Medulla oblongata (tissue), 1 donor: ENCODE measurements around the gene CEP104.

ENCODE experiments used
- DNase-seq: peaks from one replicate; pipeline ENCODE4 v3.0.0-alpha.2; 2015; ENCODE audit errors: extremely low spot score

The CEP104 gene

DNA sequence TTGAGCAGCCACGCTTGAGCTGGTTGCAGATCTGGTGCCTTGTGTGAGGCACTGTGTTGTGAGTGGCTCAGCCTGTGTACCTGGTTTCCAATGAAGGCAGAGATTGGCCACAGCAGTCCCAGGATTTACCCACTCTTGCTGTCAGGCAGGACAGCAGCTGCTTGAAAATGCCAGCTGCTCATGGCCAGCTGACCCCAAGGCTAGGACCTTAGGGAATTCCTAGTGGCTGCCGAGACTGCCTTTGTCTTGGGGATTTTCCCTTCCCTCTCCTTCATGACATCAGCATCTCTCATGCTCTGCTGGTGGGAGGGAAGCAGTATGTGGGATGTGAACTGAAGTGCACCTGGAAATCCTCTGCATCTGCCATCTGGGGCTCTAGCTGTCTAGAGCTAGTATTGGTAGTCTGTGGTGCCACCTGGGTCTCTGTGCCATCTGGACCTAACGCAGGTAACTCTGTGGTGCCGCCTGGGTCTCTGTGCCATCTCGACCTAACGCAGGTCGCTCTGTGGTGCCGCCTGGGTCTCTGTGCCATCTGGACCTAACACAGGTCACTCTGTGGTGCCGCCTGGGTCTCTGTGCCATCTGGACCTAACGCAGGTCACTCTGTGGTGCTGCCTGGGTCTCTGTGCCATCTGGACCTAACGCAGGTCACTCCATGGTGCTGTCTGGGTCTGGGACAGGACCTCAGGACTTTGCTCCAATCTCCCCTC, 56.9 kb downstream of the CEP104 start:
- no peak for DNase-seq

DNA sequence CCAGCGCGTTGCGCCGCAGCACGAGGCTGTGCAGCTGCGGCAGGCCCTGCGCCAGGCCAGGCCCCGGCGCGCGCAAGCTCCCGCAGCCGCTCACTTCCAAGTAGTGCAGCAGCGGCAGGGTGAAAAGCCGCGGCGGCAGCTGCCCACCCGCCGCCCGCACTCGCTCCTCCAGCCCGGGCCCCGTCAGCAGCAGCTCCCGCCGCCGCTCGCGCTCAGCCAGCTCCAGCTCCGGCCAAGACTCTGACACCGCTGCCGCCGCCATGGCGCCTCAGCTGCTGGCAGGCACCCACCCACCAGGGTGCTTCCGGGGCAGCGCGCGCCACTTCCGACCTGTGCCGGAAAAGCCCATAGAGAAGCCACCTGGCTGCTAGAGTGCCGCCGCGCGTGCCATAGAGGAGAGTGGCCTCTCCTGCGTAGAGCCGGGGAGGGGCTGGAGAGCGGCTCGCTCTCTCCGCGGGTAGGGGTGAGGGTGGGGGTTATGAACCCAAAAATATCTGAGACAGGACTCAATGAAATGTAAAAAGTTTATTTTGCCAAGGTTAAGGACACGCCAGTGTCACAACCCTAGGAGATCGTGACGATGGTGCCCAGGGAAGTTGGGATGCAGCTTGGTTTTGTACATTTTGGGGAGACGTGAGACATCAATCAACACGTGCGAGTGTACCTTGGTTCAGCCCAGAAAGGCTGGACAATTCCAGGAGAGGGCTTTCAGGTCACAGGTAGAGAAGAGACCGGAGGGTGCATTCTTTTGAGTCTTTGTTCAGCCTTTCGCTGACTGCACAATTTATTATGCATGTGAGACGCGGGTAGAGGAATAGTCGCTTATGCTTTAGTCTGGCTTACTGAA, 60.6 kb downstream of the CEP104 start, which contains the start of gene LRRC47:
LRRC47 (minus strand) TSS at position 284 of the 847 bp plus-strand sequence; CDS start at position 262, 22 bp downstream.
- DNase-seq: peak; percentile 96

DNA sequence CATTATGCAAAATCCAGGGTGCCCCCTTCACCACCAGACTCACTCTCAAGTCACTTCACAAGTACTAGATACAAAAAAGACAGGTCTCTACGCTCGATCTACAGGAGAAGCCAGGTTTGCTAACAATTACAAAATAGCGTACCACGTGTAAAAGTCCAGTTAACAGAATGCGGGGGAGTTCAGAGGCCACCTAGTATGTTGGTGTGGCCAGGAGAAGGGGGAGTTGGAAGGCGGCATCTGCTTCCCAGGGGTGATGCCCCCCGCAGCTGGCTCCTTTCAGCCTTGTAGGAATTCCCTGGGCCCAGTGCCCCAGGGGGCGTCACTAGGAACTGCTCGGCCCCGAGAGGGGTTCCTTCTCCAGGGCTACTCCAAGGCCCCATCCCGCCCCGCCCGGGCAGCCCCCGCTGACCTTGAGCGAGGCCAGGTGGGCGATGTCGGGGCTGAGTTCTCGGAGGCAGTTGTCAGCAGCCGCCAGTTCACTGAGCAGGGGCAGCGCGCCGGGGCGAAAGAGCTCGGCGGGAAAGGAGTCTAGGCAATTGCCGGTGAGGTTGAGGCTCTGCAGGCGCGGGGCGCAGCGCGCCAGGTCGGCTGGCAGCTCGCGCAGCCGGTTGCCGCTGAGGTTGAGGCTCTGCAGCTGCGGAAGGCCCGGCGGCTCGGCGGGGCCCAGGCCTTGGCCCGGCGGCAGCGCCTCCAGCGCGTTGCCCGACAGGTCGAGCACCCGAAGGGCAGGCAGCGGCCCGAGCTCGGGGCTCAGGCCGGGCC, 61.4 kb downstream of the CEP104 start:
- DNase-seq: no peak

DNA sequence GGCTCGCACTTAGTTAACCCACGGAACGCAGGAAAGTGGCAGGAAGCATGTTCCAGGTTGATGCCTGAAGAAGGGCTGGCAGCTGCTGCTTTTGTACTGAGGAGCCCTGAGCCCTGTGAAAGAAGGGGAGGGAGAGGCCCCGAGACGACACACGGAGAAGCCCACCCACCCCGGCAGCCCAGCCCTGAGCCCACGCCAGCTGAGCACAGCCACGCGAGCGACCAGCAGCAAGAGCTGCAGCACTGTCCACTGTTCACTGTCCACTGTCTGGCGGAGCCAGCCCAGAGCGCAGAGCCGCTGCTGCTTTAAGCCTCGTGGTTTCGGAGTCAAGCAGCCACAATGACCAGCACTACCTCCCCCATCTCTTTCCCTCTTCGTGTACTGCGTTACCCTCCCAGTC, 66.1 kb downstream of the CEP104 start:
- no peak for DNase-seq

DNA sequence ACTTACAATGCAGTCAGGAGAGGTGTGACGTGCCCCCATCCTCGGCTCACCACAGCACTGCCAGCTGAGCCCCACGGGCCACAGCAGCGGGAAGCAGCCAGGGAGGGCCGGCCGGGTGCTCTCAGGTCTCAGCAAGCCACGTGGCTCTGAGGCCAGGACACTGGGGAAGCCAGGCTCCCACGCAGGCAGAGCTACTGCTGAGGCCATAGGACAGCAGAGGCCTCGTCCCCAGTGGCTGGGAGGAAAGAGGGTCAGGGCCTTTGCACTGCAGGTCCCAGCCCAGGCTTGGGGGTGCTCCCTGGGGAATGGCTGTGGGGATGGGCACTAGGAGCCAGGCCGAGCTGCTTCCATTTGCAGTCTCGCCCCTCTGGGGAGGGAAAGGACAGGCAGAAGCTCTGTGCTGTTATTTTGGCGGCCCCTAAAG, 66.5 kb downstream of the CEP104 start:
- DNase-seq: no peak

DNA sequence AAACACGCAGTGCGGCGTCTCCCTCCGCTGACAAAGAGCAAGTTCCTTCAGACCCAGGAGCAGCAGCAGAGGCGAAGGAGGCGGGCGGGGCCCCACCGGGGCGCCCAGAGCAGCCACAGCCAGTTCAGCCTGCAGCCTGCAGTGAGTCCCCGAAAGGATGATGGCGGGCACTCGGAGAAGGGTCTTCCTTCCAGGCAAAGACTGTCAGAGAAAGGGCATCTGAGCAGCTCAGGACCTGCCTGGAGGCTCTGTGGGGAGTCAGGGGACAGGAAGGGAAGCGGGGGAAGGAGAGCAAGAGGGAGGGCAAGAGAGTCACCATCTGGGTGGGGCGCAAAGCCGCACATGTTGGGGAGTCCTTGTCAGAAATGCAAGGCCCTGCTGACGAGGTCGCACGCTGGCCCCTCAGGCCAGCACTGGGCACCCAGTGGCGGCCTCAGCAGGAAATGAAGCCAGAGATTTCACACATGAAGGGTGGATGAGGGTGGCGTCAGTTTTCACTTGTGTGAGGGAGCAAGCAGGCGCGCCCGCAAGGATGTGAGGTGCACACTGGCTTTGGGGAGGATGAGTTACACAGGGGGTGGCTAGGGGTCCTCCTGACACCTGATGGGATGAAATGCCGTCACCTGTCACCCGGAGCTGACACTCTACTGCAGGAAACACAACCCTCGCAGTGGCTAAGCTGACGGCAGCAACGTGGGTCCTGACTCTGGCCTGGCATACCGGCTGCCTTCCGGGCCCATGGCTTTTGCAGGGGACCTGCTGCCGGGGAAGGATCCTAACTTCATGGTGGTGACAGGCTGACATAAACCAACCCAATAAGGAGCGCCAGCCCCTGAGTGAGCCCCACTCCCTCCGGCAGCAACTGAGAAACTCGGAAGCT, 67.3 kb downstream of the CEP104 start:
- no peak for DNase-seq

DNA sequence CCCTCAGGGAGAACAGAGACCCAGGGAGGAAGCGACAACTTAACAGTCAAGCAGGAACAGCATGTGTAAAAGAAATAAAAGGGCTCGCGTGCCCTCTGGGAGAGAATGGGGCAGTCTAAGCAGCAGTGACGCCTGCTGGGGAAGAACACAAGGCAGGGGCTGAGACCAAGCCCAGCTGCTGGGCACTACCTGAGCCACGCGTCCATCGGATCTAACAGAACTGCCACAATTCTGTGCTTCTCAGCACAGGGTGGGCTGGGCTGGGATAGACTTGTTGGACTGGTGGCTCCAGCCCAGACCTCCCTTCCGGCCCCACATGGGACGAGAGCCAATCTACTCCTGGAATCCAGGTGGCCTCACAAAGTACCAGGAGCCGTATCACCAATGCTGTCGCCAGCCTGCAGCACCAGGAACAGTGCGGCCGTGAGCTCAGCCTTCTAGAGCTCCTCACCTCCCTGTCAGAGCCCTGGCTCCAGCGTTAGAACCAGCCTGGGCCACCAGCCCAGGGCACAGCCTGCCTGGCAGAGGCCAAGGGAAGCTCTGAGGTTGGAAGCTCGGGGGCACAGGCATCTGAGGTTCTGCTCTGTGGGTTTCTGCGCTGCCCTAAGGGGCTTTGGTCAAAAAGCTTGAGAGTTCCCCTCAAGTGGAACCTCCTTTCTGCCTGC, 68.1 kb downstream of the CEP104 start:
- no peak for DNase-seq

DNA sequence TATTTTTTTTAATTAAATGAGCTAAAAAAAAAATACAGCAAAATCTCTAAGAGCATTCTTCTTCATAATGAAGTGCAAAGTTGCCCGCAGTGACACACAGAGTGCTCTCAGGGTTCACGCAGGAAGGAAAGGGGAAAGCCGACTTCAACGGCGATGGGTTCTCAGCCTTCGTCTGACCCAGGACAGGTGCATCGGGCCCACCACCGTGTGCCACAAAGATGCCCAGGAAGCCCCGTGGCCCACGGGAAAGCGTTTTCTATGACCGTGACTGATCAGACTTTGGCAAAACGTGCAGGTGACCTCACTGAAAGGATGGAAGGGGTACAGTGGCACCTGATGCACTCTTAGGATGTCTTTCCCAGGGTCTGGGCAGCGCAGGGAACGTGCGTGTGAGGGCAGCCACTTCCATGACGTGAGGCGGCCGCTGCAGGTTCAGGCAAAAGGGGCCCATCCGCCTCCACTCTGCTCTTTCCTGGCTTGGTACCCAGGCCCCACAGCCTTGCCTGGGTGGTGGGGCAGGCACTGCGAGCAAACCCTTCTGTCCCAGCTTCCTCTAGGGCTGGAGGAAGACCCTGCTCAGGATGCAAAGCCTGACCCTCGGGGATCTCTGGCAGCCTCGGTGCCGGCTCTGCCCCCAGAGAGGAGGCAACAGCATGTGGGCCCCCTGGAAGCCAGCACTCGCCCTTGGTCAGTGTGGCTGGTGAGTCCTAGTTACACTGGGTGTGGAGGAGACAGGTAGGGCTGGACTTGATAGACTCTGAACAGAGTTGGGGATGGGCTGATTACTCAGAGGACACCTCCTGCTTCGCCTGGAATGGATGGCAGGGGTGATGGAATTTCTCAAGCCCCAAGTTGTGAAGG, 69.0 kb downstream of the CEP104 start:
- no peak for DNase-seq

DNA sequence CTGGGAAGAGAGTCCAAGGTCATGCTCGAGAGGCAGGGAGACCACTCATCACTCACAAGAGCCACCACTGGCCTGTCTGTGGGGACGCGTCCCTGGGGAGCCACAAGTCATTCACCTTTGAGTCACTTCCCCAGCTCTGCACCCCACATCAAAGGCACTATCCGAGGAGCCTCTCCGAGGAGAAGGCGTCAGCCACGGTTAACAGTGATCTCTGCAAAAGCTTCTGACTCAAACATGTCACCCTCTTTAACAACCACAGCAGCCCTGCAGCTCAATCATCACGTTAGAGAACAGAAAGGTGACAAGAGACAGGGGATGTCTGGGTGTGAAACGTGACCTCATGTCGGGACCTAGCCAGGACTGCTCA, 69.7 kb downstream of the CEP104 start:
- DNase-seq: no peak

DNA sequence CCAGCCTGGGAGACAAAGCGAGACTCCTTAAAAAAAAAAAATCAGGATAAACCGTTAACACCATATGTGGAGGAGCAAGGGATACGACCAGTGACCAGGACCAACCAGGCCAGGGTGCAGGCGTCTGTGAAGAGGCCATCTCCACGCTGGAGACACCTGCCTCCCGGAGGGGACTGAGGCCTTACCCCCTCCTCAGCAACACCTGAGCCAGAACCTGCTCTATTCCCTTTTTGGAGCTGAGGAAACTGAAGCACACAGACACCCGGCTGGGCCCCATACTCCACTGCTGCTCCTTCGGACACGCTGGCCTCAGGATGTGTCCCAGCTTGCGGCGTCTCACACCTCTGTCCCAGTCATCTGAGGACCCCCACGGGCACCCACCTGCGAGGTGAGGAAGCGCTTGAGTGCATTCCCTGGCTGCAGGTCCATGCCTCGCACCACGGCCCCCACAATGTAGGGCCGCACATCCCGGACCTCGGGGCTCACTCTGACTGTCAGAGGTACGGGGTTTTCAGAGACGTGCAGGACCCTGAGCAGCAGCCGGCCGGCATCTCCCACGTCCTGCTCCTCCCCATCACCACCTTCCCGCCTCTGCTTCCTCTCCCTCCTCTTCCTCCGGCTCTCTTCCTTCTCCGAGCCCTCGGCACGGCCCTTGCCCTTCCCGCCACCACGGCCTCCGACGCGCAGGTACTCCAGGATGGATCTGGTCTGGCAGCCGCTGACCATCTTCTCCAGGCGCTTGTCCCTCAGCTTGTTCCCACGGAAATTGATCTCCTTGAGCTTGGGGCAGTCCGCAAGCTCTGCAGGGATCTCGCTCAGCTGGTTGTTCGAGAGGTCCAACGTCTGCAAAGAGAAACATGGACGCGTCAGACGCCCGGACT, 70.3 kb downstream of the CEP104 start:
- DNase-seq: no peak

DNA sequence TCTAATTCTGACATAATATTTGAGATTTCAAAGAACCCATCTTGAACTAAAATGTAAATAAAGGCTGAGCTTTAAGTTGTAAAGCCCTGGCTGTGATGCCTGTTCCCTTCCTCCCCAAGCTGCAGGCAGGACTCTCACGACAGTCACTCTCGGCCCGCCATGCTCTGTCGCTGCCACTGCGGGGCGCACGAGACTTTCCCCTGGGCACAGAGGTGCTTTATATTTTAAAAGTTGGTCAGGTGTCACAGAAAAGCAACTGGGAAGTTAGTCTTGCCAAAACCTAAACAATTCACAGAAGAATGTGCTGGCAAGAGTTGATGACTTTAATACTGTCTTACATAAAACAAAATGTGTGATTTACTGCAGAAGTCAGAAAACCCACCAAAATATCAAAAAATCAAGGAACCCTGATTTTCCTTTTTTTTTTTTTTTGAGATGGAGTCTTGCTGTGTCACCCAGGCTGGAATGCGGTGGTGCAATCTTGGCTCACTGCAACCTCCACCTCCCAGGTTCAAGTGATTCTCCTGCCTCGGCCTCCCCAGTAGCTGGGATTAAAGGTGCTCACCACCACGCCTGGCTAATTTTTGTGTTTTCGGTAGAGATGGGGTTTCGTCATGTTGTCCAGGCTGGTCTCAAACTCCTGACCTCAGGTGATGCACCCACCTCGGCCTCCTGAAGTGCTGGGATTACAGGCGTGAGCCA, 71.4 kb downstream of the CEP104 start:
- DNase-seq: no peak

DNA sequence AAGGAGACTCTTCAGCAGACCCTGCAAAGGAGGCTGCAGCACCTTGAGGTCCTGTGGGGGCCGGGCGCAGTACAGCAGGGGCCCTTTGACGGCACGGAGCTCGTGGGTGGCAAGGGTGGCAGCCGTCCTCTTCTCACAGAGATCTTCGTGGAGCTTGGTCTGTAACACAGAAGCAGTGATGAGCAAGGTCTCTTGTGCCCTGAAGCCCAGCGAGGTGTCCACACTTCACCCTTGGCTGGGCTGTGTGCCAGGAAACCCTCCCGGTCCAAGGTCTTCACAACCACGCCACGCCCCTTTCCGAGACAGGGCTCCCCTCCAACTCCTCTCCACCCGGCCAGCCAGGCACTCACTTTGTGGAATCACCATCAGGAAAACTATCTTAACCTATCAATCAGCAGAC, 72.0 kb downstream of the CEP104 start:
- DNase-seq: no peak

DNA sequence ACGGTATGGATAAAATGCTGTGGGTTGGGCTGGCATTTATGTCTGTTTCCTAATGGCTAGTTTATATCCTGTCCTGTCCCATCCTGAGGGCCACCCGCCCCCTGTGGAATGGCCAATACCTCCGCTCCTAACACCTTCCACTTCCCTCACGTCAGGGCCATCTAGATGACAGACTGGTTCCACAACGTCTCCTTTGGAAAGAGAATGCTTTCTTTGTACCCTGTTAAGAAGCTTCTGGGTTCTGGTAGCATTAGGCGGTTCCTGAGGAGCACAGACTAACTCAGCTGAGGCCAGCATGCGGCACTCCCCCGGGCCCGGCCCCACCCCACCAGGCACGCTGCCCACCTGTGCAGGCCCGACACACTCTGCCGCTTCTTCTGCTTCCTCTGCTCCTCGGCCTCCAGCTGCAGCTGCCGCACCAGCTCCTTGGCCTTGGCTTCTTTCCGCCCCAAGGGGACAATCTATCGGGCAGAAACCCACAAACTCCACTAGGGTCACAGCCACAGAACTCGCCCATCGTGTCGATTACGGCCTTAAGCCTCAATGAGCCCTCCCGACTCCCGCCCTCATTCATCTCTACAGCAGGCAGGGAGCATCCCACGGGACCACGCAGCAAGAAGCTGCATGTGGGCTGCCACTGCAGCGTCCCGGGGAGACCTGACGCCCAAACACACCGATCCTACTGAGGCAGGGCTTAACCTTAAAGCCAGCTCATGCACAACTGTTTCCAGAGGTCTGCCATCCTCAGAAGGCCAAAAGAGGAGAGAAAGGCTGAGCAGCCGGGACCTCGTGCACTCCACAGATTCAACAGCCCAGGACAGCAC, 73.1 kb downstream of the CEP104 start:
- no peak for DNase-seq

DNA sequence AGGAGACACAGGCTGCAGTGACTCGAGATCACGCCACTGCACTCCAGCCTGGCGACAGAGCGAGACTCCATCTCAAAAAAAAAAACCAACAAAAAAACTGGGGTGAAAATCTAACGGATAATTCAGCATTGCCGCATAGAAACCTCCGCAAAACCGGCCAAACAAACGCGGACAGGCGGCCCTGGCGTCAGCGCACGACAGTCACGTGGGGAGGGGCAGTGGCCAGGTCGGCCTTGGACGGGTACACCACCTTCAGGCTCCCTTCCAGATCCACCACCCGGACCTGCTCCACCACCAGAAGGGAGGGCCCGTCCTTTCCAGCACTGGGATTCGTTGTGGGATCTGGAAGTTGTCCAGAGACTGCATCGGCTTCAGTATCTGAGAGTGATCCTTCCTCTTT, 76.1 kb downstream of the CEP104 start:
- DNase-seq: no peak

DNA sequence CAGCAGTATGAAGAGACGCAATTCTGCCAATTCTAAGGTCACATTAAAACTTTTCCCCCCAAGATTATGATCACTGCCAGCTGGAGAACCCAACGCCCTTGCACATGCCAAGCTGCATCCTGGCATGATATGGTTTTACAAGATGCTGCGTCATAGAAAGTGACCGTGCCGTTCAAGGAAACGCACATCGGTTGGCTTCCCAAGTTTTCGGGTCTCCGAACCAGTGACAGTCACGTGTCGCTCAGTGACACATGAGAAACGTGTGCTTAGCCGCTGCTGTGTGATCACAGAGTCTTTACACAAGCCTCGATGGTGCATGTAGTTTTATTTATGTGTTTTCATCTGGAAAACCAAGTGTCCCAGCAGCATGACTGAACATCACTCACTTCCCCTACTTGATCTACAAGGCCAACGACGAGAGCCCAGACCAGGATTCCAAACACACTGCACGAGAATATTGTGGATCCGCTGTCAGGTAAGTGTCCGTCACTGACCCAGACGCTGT, 77.0 kb downstream of the CEP104 start:
- no peak for DNase-seq

DNA sequence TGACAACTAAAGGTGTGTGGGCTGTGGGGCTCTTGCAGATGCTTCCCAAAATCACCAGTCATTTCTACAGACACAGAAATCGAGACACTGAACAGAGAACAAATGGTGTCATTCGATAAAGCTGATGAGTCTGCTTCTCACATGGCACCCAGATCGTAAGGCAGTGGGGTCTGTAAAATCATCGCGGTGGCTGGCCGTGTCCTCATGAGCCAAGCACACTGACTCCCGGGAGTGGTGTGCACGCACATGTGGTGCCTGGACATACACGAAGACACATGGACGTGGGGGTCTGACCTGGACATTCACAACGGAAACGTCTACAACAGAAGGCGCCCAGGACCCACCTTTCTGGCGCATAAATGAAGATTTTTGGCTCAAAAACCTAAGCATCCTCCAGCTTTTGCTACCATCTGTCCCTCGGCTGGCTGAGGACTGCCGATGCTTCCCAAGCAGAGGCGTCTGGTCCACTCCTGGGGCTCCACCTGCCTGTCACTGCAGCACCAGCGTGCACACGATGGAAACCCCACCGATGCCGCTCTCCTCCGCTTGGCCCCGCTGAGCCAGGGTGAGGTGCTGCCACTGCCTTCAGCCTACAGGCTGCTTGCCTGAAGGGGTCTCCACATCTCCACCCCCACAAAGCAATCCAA, 77.6 kb downstream of the CEP104 start:
- DNase-seq: no peak
